K562 (cell line): ENCODE results near the gene TNNT3. TPM values are rescaled to one million over a fixed set of nuclear protein-coding genes. Genes with fewer than 3 reads are reported as not detected.

ENCODE experiments used
- ATAC-seq: fragments of 200-7000 bp; cut with Tn5 transposase; 3 replicates; pipeline ENCODE4 v1.9.1; 2020; ENCODE audit warnings: moderate library complexity
- BruUV-seq: library from RNA; stranded (reverse); fragments of 400-500 nt; replicated peaks from 2 replicates; lab custom pipeline; 2021; lab: Mats Ljungman, UMichigan
- CTCF ChIA-PET: fragments of 300-600 bp; formaldehyde crosslinking; extraction: SDS; loops from one replicate; lab custom pipeline; 2021; ENCODE audit warnings: low intra/inter-chr PET ratio; lab: Yijun Ruan, JAX
- POLR2A ChIA-PET: fragments of 300-600, 350-650 bp; sonication (Branson Sonifier 250); formaldehyde crosslinking; extraction: SDS; loops from one replicate; lab custom pipeline; 2021; ENCODE audit warnings: antibody characterized with exemption, inconsistent platforms; lab: Yijun Ruan, JAX
- DNase-seq, 4 experiments: peaks; one replicate each; pipeline versions ENCODE4 v3.0.0 to v3.0.0-alpha.2; 2011 to 2018; ENCODE audit warnings: low spot score in 3 of 4, mixed read lengths in 3 of 4; ENCODE audit errors: extremely low read depth in 1 of 4
- FAIRE-seq: peaks from 2 replicates; lab custom pipeline; 2011; peaks lifted over from hg19 to GRCh38; lab: Jason Lieb, UNC
- H2AFZ ChIP-seq: 2 replicates; pipeline ENCODE4 v1.6.0; 2011; ENCODE audit warnings: low read depth, low read length, control low read depth, inconsistent platforms
- H3K27ac ChIP-seq: fragments of 200-600 bp; 3 replicates; pipeline ENCODE4 v1.8.0; 2011; ENCODE audit warnings: low read depth, mild to moderate bottlenecking, control low read depth, inconsistent platforms, low read length, moderate library complexity, mixed read lengths; ENCODE audit errors: extremely low read depth
- H3K27me3 ChIP-seq, 2 experiments: fragments of 300-600 bp in 1 of 2; 2 replicates in 1 of 2; 3 replicates in 1 of 2; pipeline versions ENCODE4 v1.6.0 to v1.8.0; 2011; ENCODE audit warnings: inconsistent platforms in 2 of 2, low read length in 2 of 2, mild to moderate bottlenecking in 1 of 2, mixed read lengths in 1 of 2, moderate library complexity in 1 of 2; ENCODE audit not compliant: control insufficient read depth in 2 of 2, insufficient read depth in 2 of 2
- H3K36me3 ChIP-seq: fragments of 300-600 bp; 3 replicates; pipeline ENCODE4 v1.8.0; 2011; ENCODE audit warnings: mild to moderate bottlenecking, low read length, inconsistent platforms; ENCODE audit not compliant: control insufficient read depth, insufficient read depth
- H3K4me1 ChIP-seq, 2 experiments: fragments of 200-600 bp in 1 of 2; replicated peaks in 1 of 2; 2 replicates in 1 of 2; 3 replicates in 1 of 2; pipeline versions ENCODE4 v1.5.1 to v1.8.0; 2011; ENCODE audit warnings: inconsistent platforms in 2 of 2, low read length in 2 of 2, mild to moderate bottlenecking in 1 of 2, mixed read lengths in 1 of 2, moderate library complexity in 1 of 2; ENCODE audit not compliant: control insufficient read depth in 2 of 2, insufficient read depth in 2 of 2
- H3K4me2 ChIP-seq: 2 replicates; pipeline ENCODE4 v1.6.1; 2011; ENCODE audit warnings: low read length, control low read depth, inconsistent platforms, mixed read lengths; ENCODE audit not compliant: insufficient read depth
- H3K4me3 ChIP-seq: fragments of 200-600 bp; sonication (generic), shearing (Covaris generic); 2 replicates; pipeline ENCODE4 v1.5.1; 2016; ENCODE audit warnings: control low read depth, inconsistent platforms
- H3K79me2 ChIP-seq: fragments of 200-600 bp; 3 replicates; pipeline ENCODE4 v1.8.0; 2011; ENCODE audit warnings: low read length, inconsistent platforms; ENCODE audit not compliant: control insufficient read depth, insufficient read depth
- H3K9ac ChIP-seq, 2 experiments: 2 replicates each; pipeline versions ENCODE4 v1.6.0 to v1.6.1; 2011; ENCODE audit warnings: low read depth in 2 of 2, low read length in 2 of 2, control low read depth in 1 of 2, inconsistent platforms in 1 of 2, mild to moderate bottlenecking in 1 of 2, mixed read lengths in 1 of 2; ENCODE audit not compliant: insufficient read depth in 1 of 2
- H3K9me1 ChIP-seq: one replicate; pipeline ENCODE4 v1.6.0; 2011; ENCODE audit warnings: inconsistent platforms, mild to moderate bottlenecking, low read length, moderate library complexity; ENCODE audit not compliant: control insufficient read depth, insufficient read depth
- H3K9me3 ChIP-seq: replicated peaks from 2 replicates; pipeline ENCODE4 v1.5.1; 2011; ENCODE audit warnings: low read depth, low read length, inconsistent platforms; ENCODE audit not compliant: control insufficient read depth, insufficient read depth
- H4K20me1 ChIP-seq: replicated peaks from 2 replicates; pipeline ENCODE4 v1.6.1; 2011; ENCODE audit warnings: low read length, inconsistent platforms, mixed read lengths; ENCODE audit not compliant: control insufficient read depth, insufficient read depth
- ATF3 ChIP-seq, 2 experiments: fragments of 450-650 bp in 1 of 2; sonication (generic) in 1 of 2; formaldehyde crosslinking in 1 of 2; IDR thresholded peaks in 1 of 2; conservative IDR thresholded peaks in 1 of 2; 2 replicates each; pipeline versions ENCODE4 v1.6.1 to v1.8.1; 2016 to 2023; ENCODE audit warnings: mild to moderate bottlenecking in 2 of 2, moderate library complexity in 2 of 2, inconsistent platforms in 1 of 2, missing genetic modification reagents in 1 of 2
- ETV1 ChIP-seq: fragments of 450-650 bp; conservative IDR thresholded peaks from 2 replicates; pipeline ENCODE4 v1.6.1; 2016; ENCODE audit warnings: missing genetic modification characterization, control low read depth, low read depth, missing compliant biosample characterization
- MAFK ChIP-seq: IDR thresholded peaks from 2 replicates; pipeline ENCODE4 v1.6.1; 2011; ENCODE audit warnings: low read length, improper control_type of control experiment
- PHF20 ChIP-seq: fragments of 450-650 bp; IDR thresholded peaks from 2 replicates; pipeline ENCODE4 v1.6.1; 2018; ENCODE audit not compliant: partially characterized antibody
- PTRF ChIP-seq: fragments of 450-650 bp; IDR thresholded peaks from 2 replicates; pipeline ENCODE4 v1.6.1; 2016; ENCODE audit warnings: mild to moderate bottlenecking, missing genetic modification characterization, missing compliant biosample characterization
- TCF7 ChIP-seq: sonication (generic); IDR thresholded peaks from 2 replicates; pipeline ENCODE4 v1.6.1; 2016; ENCODE audit warnings: antibody characterized with exemption, borderline replicate concordance
- VEZF1 ChIP-seq: fragments of 200-800 bp; sonication (Bioruptor generic); IDR thresholded peaks from 2 replicates; pipeline ENCODE4 v1.6.1; 2017; ENCODE audit warnings: missing genetic modification characterization, missing compliant biosample characterization
- ZBTB1 ChIP-seq: sonication (generic); formaldehyde crosslinking; IDR thresholded peaks from 2 replicates; pipeline ENCODE4 v1.8.1; 2023; ENCODE audit warnings: missing genetic modification reagents, low read depth, mild to moderate bottlenecking, borderline replicate concordance
- WGBS: fragments of 100-300 bp; shearing (Covaris generic); methylation state at CpG from one replicate; pipeline ENCODE4 v1.1.6; 2016; ENCODE audit warnings: low coverage, mixed read lengths; ENCODE audit not compliant: insufficient coverage; ENCODE audit errors: missing lambda C conversion rate; 5-methylcytosine and 5-hydroxymethylcytosine counted together
- in situ Hi-C: fragments of 300-500 bp; cut with MboI; formaldehyde crosslinking; loops from 4 replicates; pipeline ENCODE4 v1.15.0; 2018; ENCODE audit warnings: inconsistent platforms, mixed read lengths
- intact Hi-C: fragments of 100-400 bp; cut with micrococcal nuclease; formaldehyde crosslinking; loops from 2 replicates; pipeline ENCODE4 v1.14.2; 2022
- polyA plus RNA-seq, 8 experiments: library from polyadenylated mRNA; depleted of rRNA in 4 of 8; stranded (reverse) in 5 of 8; unstranded in 3 of 8; fragments of >200 nt; fragmentation: Nextera tagmentation in 2 of 8; fragmentation: Illumina TruSeq in 1 of 8; extraction: Ambion mirVana in 2 of 8; extraction: Trizol in 1 of 8; gene quantifications; 2 replicates each; pipeline versions ENCODE4 v1.2.1 to v1.2.3, GENCODE V29; 2011 to 2014; ENCODE audit warnings: inconsistent platforms in 1 of 8, missing spikeins in 1 of 8
- total RNA-seq, 7 experiments: library from RNA; depleted of rRNA in 6 of 7; stranded (reverse); fragments of >200 nt in 6 of 7; fragmentation: Illumina TruSeq in 2 of 7; extraction: Trizol in 2 of 7; gene quantifications; 2 replicates each; pipeline versions ENCODE4 v1.2.1 to v1.2.3, GENCODE V29; 2011 to 2021; ENCODE audit warnings: low replicate concordance in 1 of 7

TNNT3 gene
- total and polyA plus RNA-seq, 9 of the 15 experiments (the other 6 are each of a cell fraction or from before 2014, with no cell fraction given), result 0.10 TPM; not detected in 8

DNA sequence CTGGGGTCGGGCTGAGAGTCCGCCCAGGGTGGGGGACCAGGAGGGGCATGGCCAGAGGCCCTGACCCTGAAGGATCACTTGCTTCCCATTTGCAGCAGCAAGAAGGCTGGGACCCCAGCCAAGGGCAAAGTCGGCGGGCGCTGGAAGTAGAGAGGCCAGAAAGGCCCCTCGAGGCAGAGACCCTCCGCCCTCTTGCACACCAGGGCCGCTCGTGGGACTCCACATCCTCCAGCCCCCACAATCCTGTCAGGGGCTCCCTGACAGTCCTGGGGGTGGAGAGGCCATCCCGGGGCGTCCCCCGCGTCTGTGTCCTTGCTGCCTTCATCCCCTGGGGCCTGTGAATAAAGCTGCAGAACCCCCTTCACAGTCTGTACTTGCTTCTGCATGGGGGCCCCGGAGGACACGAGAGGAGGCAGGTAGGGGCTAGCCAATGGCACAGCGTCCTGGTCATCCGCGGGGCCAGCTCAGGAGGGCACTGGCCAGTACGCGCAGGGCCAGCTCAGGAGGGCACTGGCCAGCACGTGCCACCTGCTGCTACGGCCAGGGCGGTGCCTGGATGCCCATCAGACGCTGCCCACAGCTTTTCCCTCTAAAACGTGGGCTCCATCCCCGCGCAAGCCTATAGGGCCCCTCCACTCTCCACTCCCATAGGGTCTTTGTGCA, 19.0 kb downstream of the TNNT3 start (continued):
- TF ChIP-seq ETV1 (tag) (no peak), MAFK (no peak), PHF20 (no peak)

DNA sequence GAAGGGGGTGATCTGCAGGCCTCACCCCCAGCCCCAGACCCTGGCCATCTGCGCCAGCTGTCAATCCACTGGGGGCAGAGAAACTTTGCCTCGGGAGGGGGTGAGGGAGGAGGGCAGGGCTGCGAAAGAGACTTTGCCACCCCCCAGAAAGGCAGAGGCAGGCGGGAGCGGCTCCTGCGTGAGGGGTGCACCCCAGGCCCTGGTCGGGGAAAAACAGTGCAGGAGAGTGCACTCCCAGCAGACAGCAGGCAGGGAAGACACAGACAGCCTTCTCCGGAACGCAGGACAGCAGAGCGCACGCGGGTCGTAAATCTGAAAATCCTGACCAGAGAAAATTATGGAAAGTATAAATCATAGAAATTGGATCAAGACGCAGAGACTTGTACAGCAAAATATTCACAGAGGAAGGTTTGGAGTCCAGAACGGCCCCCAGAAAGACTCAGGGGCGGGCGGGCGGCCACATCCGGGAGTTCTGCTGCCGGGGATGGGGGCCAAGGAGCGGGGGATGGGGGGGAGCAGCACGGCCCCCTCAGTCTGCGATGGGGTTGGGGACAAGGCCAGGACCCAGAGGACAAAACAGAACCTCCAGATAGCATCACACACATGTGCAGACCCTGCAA, 19.6 kb downstream of the TNNT3 start:
- ChIA-PET CTCF (no interaction called here), POLR2A (interaction anchor here (0.6 kb wide), 1 partner anchor 42 kb away, joined by 3 read pairs; no protein-coding TSS in a partner anchor)
- Histone ChIP-seq H3K9me1 (no peaks in the 10 kb centered on the region), H3K9me3 (no peaks in the 10 kb centered on the region), H3K4me3 (no peak overlapping the region), H3K36me3 (no peaks in the 10 kb centered on the region), H3K4me1 (peaks cover 0 to 54% of the 10 kb centered on the region in 2 experiments; a peak in 3 of 5 replicates), H2AFZ (no peak overlapping the region), H3K9ac (no peak overlapping the region), H4K20me1 (0 out of 2 replicates have a peak, but pooled peaks cover 4% of the 10 kb centered on the region), H3K27ac (no peak overlapping the region), H3K79me2 (no peaks in the 10 kb centered on the region), H3K4me2 (no peak overlapping the region), H3K27me3 (peaks cover 15 to 49% of the 10 kb centered on the region in 2 experiments; a peak in 4 of 5 replicates)
- TF ChIP-seq TCF7 (no peak), PTRF (tag) (no peak), ZBTB1 (CRISPR knock-in tag) (no peak), ATF3 (IDR thresholded peaks at IDR 0.05) (no peak), ATF3 (CRISPR knock-in tag; conservative IDR thresholded peaks at IDR 0.05) (no peak), VEZF1 (CRISPR knock-in tag) (peak; percentile 31; the same call in 1 of the 2 replicates)
- 0 out of 3 replicates have a peak, but pooled peaks have one; percentile 17 for ATAC-seq
- WGBS, result 16% methylated on average over 13 of the region's 23 CpGs
- no peak for FAIRE-seq
- DNase-seq, result peak in 1 of 4 experiments; percentile 39
- intact Hi-C loops, result no loop called here
- in situ Hi-C loops, result no loop called here
- BruUV-seq, result no TSS peak
